ENCODE measurements around the gene SNAI3.
A peak's percentile ranks its signal among the peaks of the same experiment; 100 is the strongest.

Gene SNAI3

DNA sequence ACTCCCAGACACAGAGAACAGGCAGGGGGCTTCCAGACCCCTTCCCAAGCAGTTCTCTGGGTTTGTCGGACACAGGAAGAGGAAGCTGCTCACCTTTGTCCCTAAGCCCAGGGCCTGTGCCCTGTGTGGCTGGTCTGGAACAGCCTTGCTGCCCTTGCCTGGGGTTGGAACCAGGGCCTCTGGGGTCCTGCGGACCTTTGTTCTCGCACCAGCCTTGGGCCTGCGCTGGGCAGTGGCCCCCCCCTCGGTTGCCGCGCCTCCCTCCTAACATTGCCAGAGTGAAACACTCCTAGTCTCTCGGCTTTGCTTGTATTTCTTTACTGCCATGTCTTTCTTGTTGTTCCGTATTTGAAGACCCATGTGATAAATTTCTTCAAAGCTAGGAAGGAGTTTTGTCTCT lies 56.5 kb downstream of the SNAI3 start:
- TF ChIP-seq, protein P1, sequence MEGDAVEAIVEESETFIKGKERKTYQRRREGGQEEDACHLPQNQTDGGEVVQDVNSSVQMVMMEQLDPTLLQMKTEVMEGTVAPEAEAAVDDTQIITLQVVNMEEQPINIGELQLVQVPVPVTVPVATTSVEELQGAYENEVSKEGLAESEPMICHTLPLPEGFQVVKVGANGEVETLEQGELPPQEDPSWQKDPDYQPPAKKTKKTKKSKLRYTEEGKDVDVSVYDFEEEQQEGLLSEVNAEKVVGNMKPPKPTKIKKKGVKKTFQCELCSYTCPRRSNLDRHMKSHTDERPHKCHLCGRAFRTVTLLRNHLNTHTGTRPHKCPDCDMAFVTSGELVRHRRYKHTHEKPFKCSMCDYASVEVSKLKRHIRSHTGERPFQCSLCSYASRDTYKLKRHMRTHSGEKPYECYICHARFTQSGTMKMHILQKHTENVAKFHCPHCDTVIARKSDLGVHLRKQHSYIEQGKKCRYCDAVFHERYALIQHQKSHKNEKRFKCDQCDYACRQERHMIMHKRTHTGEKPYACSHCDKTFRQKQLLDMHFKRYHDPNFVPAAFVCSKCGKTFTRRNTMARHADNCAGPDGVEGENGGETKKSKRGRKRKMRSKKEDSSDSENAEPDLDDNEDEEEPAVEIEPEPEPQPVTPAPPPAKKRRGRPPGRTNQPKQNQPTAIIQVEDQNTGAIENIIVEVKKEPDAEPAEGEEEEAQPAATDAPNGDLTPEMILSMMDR (IDR thresholded peaks at IDR 0.05; ENCODE audit: insufficient read depth, low read length, missing control alignments): no peak
- POLR2A ChIA-PET: no interaction called here
- no peak overlapping the region for H3K4me3 ChIP-seq (ENCODE audit: low read depth, low read length)
- CTCF ChIA-PET: interaction anchor here (0.8 kb wide), 1 partner anchor 9 kb away, joined by 3 read pairs; no protein-coding TSS in a partner anchor
- DNase-seq (ENCODE audit: low read depth, low spot score): no peak

DNA sequence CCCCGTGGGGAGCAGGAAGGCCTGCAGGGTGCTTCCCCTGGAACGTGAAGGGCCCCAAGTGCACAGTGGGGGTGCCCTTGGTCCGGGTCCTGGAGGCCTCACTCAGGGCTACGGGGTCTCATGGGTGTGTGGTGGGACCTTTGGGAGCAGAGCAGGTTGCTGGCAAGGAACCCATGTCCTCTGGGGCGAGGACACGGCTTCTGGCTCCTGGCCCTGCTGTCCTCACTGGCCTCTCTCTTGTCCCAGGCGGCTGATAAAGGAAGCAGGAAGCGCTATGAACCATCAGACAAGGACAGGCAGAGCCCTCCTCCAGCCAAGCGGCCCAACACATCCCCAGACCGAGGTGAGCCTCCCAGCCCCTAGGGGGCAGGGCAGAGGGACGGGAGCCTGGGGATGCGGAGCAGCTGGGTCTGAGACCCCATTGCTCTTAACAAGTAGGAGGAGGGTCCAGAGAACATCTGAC lies 57.8 kb downstream of the SNAI3 start:
- ChIA-PET POLR2A (no interaction called here), CTCF (interaction anchor here (0.8 kb wide), 2 partner anchors 8 to 14 kb away, joined by 3 read pairs; no protein-coding TSS in a partner anchor)
- no peak for DNase-seq (ENCODE audit: low read depth, low spot score)
- no peak overlapping the region for H3K4me3 ChIP-seq (ENCODE audit: low read depth, low read length)
- TF ChIP-seq, protein P1 (IDR thresholded peaks at IDR 0.05; ENCODE audit: insufficient read depth, low read length, missing control alignments): peak; percentile 56

Measured in AG04449 (cell line).